Hepatocyte (in vitro differentiated cells): ENCODE data around the gene BLVRB. TPM values are rescaled to one million over a fixed set of nuclear protein-coding genes. Genes with fewer than 3 reads are reported as not detected.

ENCODE experiments used
- DNase-seq: peaks from one replicate; pipeline ENCODE4 v3.0.0-alpha.2; 2016; ENCODE audit warnings: low spot score
- H2AFZ ChIP-seq: fragments of 200-600 bp; sonication (generic); 2 replicates; pipeline ENCODE4 v1.6.0; 2016; ENCODE audit warnings: antibody characterized with exemption, mild to moderate bottlenecking
- H3K27ac ChIP-seq: fragments of 200-600 bp; sonication (generic); 2 replicates; pipeline ENCODE4 v1.5.1; 2016; ENCODE audit warnings: mild to moderate bottlenecking
- H3K27me3 ChIP-seq: fragments of 200-600 bp; sonication (generic); 2 replicates; pipeline ENCODE4 v1.6.1; 2016
- H3K36me3 ChIP-seq: fragments of 200-600 bp; sonication (generic); replicated peaks from 2 replicates; pipeline ENCODE4 v1.5.1; 2016; ENCODE audit warnings: low read depth; ENCODE audit not compliant: insufficient read depth
- H3K4me1 ChIP-seq: fragments of 200-600 bp; sonication (generic); 2 replicates; pipeline ENCODE4 v1.5.1; 2016; ENCODE audit warnings: mild to moderate bottlenecking, moderate library complexity; ENCODE audit not compliant: insufficient read depth
- H3K4me2 ChIP-seq: fragments of 200-600 bp; sonication (generic); 2 replicates; pipeline ENCODE4 v1.6.0; 2016
- H3K4me3 ChIP-seq: fragments of 200-600 bp; sonication (generic); 2 replicates; pipeline ENCODE4 v1.5.1; 2016; ENCODE audit warnings: mild to moderate bottlenecking
- H3K79me2 ChIP-seq: fragments of 200-600 bp; sonication (generic); 2 replicates; pipeline ENCODE4 v1.6.0; 2017; ENCODE audit warnings: mild to moderate bottlenecking
- H3K9me2 ChIP-seq: fragments of 200-600 bp; sonication (generic); replicated peaks from 2 replicates; pipeline ENCODE4 v1.6.0; 2017; ENCODE audit warnings: mild to moderate bottlenecking; ENCODE audit not compliant: insufficient read depth
- H3K9me3 ChIP-seq: fragments of 200-600 bp; sonication (generic); 2 replicates; pipeline ENCODE4 v1.5.1; 2016; ENCODE audit warnings: low read depth, mild to moderate bottlenecking
- H4K20me1 ChIP-seq: fragments of 200-600 bp; sonication (generic); 2 replicates; pipeline ENCODE4 v1.6.0; 2016; ENCODE audit warnings: mild to moderate bottlenecking; ENCODE audit not compliant: insufficient read depth, poor library complexity, severe bottlenecking
- CTCF ChIP-seq: fragments of 200-600 bp; sonication (generic); IDR thresholded peaks from 2 replicates; pipeline ENCODE4 v1.5.1; 2016; ENCODE audit warnings: antibody characterized with exemption, mild to moderate bottlenecking; ENCODE audit not compliant: poor library complexity
- EZH2 ChIP-seq: fragments of 200-600 bp; sonication (generic); IDR thresholded peaks from 2 replicates; pipeline ENCODE4 v1.6.1; 2016; ENCODE audit warnings: antibody characterized with exemption, mild to moderate bottlenecking, borderline replicate concordance
- EZH2phosphoT487 ChIP-seq: fragments of 200-600 bp; sonication (generic); IDR thresholded peaks from one replicate; pipeline ENCODE4 v1.6.1; 2018; ENCODE audit warnings: antibody characterized with exemption, mild to moderate bottlenecking, low read depth, moderate library complexity; ENCODE audit not compliant: unreplicated experiment, severe bottlenecking
- WGBS: methylation state at CpG from one replicate; pipeline ENCODE4 v1.1.6; 2016; ENCODE audit warnings: low lambda C conversion rate; ENCODE audit errors: missing lambda C conversion rate; 5-methylcytosine and 5-hydroxymethylcytosine counted together
- polyA plus RNA-seq: library from polyadenylated mRNA; unstranded; fragments of >200 nt; fragmentation: Nextera tagmentation; extraction: Ambion mirVana; gene quantifications from 2 replicates; pipeline ENCODE4 v1.2.1, GENCODE V29; 2016
- total RNA-seq: library from RNA; depleted of rRNA; stranded (reverse); fragments of >200 nt; gene quantifications from 2 replicates; pipeline ENCODE4 v1.2.3, GENCODE V29; 2014

BLVRB gene
- total and polyA plus RNA-seq, 2 experiments from 2014 or later = 114 to 157 TPM

DNA sequence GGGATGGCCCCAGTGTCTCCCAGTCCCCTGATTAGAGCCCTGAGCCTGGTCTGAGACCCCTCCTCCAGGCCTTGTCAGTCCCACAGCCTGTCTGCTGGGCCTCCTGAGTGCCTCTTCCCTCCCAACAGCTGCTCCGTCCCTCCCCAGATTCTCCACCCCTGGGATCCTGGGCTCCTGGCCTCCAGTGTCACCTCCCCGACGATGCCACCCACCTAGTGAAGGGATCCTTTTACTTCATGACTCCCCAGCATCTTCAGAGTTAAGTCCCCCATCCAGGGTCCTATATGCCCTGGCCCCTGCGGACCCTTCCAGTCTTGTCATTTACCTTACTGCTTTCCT is 47.9 kb downstream of the BLVRB start:
- H3K27me3 ChIP-seq = no peaks in the 10 kb centered on the region
- DNase-seq = no peak
- H3K4me2 ChIP-seq = no peak overlapping the region
- no peak overlapping the region for H2AFZ ChIP-seq
- TF ChIP-seq EZH2 (no peak), CTCF (no peak), EZH2phosphoT487 (no peak)
- H3K27ac ChIP-seq = peak overlapping the region; percentile 26
- peaks cover 24% of the 10 kb centered on the region for H3K4me1 ChIP-seq
- H3K79me2 ChIP-seq = peaks cover 8% of the 10 kb centered on the region
- H3K4me3 ChIP-seq = no peak overlapping the region
- H3K36me3 ChIP-seq = no peaks in the 10 kb centered on the region
- H4K20me1 ChIP-seq = no peaks in the 10 kb centered on the region
- H3K9me3 ChIP-seq = no peaks in the 10 kb centered on the region
- WGBS = 81% methylated on average over 4 of the region's 4 CpGs
- H3K9me2 ChIP-seq = no peaks in the 10 kb centered on the region

GRCh38 chr19:40416918-40417642 is 48.5 kb downstream of the BLVRB start:
- no peak overlapping the region for H3K4me2 ChIP-seq
- H3K4me3 ChIP-seq = no peak overlapping the region
- H3K27me3 ChIP-seq = no peaks in the 10 kb centered on the region
- H4K20me1 ChIP-seq = no peaks in the 10 kb centered on the region
- H3K36me3 ChIP-seq = no peaks in the 10 kb centered on the region
- H2AFZ ChIP-seq = peak overlapping the region; percentile 51
- no peak for DNase-seq
- peaks cover 3% of the 10 kb centered on the region for H3K79me2 ChIP-seq
- no peaks in the 10 kb centered on the region for H3K9me2 ChIP-seq
- peak overlapping the region; percentile 26 for H3K27ac ChIP-seq
- peaks cover 22% of the 10 kb centered on the region for H3K4me1 ChIP-seq
- no peaks in the 10 kb centered on the region for H3K9me3 ChIP-seq
- 62% methylated on average over 11 of the region's 16 CpGs for WGBS
- TF ChIP-seq CTCF (no peak), EZH2 (no peak), EZH2phosphoT487 (no peak)

- no peak overlapping the region for H3K27ac ChIP-seq
Measured at GRCh38 chr19:40415768-40416167, 49.8 kb downstream of the BLVRB start.

More at GRCh38 chr19:40415768-40416167, 49.8 kb downstream of the BLVRB start:
- Histone ChIP-seq H2AFZ (no peak overlapping the region), H3K79me2 (no peaks in the 10 kb centered on the region), H3K4me1 (peaks cover 15% of the 10 kb centered on the region), H3K4me2 (no peak overlapping the region), H3K9me2 (no peaks in the 10 kb centered on the region), H4K20me1 (no peaks in the 10 kb centered on the region), H3K4me3 (no peak overlapping the region), H3K9me3 (no peaks in the 10 kb centered on the region), H3K36me3 (no peaks in the 10 kb centered on the region), H3K27me3 (no peaks in the 10 kb centered on the region)
- no peak for TF ChIP-seq CTCF
- TF ChIP-seq EZH2phosphoT487 = no peak
- no peak for TF ChIP-seq EZH2
- DNase-seq = no peak
- WGBS = 93% methylated on average over 2 of the region's 2 CpGs
